ENCODE data around the gene KAT6B.
A peak's percentile ranks its signal among the peaks of the same experiment; 100 is the strongest.
"Not testable (repeated sequence)": the region's sequence is repeated elsewhere in the genome, so short reads cannot be mapped to it uniquely, and the experiment has no call there.

The KAT6B gene

GRCh38 chr10:74826142-74827044, at the start of gene KAT6B:
TSS of gene KAT6B (plus strand) at chr10:74826600. CDS start at chr10:74842858, 16,258 bp downstream.
- peak; percentile 100 for DNase-seq

DNA sequence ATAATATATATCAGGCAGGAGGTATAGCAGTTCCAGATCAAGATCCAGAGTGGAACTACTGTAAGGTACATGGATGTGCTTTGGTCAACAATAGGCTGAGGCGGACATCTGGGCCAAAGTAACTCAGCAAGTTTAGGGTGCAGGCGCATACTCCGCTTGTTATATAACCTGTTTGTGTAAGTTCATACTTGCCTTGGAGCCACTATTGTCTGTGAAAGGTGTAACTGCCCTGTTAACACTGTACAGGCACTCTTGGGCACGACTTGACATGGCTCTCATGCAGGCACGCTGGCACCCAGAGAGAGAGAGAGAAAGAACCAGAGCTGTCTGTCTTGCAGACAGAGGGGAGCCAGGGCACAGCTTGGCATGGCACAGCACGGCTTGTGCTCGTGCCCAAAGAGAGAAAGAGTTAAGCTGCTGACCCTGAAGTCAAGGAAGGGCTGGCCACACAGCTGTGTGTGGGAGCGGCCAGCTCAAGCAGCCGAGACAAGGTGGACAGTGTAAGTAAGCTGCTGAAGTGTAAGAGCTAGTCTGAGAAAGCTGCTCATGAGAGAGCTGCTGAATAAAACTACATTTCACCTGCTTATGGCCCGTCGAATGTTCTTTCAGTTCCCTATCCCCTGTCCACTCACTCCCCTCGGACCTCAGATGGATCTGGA, 47.8 kb upstream of the KAT6B start:
- DNase-seq: no peak

DNA sequence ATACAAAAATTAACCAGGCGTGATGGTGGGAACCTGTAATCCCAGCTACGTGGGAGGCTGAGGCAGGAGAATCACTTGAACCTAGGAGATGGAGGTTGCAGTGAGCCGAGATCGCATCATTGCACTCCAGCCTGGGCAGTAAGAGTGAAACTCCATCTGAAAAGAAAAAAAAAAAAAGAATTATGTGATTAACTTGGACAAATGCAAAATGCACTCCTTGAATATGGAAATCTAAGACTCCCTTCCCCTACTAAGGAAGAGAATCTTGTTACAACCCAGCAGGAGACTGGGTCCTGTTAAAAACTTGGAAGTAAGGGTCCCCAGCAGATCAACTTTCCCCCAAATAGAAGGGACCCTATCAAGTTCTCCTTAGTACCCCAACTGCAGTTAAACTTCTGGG, 44.5 kb upstream of the KAT6B start:
- DNase-seq: not testable (repeated sequence)

DNA sequence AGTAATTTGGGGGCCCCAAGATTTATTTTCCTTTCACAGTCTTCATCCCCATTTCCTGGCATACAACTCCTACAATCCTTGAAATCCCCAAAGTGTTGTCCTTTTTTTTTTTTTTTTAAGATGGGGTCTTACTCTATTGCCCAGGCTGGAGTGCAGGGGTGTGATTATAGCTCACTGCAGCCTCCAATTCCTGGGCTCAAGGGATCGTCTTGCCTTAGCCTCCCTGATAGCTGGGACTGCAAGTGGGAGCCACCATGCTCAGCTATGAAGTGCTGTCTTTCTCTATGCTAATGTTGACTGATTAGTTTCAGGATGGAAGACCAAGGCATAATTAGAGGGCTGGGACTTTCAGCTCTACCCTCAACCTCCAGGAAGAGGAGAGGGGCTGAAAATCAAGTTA, 41.9 kb upstream of the KAT6B start:
- DNase-seq: no peak

DNA sequence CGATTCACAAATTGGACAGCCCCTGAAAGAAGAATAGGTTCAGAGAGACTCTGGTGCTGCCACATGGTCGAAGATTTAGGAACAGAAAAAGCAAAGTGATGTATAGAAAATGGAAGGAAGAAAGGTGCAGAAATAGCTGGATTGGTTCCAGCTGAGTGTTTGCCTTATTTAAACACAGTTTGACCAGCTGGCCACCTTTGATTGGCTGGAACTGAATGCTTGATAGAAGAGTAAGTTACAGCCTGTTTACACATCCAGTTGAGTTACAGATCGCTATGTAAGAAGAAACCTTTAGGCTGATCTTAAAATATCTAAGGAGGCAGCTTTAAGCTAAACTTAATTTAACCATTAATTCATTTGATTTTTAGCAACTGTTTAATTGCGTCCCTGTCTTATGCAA, 40.3 kb upstream of the KAT6B start:
- no peak for DNase-seq

GRCh38 chr10:74787457-74787856, 38.9 kb upstream of the KAT6B start:
- DNase-seq: no peak

DNA sequence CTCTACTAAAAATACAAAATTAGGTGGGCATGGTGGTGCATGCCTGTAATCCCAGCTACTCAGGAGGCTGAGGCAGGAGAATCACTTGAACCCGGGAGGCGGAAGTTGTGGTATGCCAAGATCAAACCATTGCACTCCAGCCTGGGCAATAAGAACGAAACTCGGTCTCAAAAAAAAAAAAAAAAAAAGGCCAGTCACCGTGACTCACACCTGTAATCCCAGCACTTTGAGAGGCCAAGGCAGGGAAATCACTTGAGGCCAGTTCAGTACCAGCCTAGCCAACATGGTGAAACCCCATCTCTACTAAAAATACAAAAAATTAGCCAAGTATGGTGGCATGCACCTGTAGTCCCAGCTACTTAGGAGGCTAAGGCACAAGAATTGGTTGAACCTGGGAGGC, 34.4 kb upstream of the KAT6B start:
- DNase-seq: not testable (repeated sequence)

GRCh38 chr10:74792726-74793125, 33.7 kb upstream of the KAT6B start:
- no peak for DNase-seq

- not testable (repeated sequence) for DNase-seq
Observed at GRCh38 chr10:74793240-74793639, 33.2 kb upstream of the KAT6B start.

- DNase-seq: no peak
Observed at GRCh38 chr10:74794531-74794930, 31.9 kb upstream of the KAT6B start.

DNA sequence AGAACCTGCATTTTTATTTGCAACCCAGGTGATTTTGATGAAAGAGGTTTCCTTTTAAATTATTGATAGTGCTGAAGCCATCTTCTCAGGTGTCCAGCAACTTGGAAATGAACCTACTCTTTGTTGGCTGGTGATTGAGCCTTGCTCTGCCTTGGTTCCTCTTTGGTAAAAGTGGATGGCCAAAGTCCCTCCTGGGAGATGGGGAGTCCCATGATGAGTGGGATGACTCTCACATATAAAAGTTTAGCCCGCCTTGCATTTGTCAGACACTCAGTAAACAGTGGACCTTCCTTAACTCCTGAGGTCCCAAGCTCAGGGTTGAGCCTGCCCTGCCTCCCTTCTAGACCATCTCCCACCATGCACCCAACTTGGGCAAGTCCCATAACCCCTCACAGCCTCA, 28.9 kb upstream of the KAT6B start:
- DNase-seq: no peak

DNA sequence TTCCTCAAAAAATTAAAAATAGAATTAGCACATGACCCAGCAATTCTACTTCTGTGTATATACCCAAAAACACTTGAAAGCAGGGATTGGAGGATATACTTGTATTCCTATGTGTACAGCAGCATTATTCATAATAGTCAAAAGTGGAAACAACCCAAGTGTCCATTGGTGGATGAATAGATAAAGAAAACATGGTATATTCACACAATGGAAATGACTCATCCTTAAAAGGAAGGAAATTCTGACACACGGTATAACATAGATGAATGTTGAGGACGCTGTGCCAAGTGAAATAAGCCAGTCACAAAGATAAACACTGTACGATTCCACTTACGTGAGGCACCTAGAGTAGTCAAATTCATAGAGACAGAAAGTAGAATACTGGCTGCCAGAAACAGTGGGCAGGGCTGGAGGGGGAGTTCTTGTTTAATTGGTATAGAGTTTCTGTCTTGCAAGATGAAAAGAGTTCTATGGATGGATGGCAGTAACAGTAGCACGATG, 26.6 kb upstream of the KAT6B start:
- peak; percentile 57 for DNase-seq

DNA sequence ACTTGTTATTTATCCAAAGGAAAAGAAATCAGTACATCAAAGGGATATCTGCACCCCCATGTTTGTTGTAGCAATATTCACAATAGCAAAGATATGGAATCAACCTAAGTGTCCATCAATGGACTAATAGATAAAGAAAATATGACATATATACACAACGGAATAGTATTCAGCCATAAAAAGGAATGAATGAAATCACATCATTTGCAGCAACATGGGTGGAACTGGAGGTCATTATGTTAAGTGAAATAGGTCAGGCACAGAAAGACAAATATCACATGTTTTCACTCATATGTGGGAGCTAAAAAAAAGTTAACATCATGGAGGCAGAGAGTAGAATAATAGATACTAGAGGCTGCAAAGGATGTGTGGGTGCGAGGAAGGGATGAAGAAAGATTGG, 25.0 kb upstream of the KAT6B start:
- no peak for DNase-seq

DNA sequence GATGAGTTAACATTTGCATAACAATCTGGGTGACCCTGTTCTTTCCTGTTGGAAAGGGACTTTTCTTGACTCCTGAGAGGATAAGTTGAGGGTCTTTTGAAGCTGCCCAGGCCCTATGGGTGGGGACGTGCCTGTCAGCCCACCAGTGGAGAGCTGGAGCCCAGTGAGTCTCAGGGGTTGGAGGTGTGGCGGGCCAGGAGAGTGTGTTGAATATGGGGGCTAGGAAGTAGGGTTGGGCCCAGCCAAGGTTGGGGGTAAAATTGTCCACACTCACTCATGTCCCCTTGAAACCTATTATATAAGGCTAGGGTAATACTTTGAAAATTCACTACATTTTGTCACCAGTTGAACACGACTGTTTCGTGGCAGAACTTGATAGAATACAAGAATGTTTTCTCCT, 17.9 kb upstream of the KAT6B start:
- DNase-seq: no peak

DNA sequence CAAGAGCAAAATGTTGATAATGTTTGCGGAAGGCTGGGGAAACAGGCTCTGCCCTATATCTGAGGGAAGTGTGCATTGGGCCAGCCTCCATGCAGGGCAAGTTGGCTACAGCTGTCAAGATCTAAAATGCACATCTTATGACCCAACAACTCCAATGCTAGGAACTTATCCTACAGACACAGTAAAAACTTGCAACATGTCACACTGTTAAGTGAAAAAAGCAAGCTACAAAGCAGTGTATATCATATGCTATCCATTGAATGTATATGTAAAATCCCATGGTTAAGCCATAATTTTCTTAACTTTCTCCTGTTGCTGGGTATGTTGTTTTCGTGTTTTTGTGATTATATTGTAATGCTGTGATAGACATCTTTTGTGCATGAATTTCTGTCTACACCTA, 16.3 kb upstream of the KAT6B start:
- no peak for DNase-seq

- no peak for DNase-seq
Observed at GRCh38 chr10:74813381-74814259, 12.8 kb upstream of the KAT6B start.

DNA sequence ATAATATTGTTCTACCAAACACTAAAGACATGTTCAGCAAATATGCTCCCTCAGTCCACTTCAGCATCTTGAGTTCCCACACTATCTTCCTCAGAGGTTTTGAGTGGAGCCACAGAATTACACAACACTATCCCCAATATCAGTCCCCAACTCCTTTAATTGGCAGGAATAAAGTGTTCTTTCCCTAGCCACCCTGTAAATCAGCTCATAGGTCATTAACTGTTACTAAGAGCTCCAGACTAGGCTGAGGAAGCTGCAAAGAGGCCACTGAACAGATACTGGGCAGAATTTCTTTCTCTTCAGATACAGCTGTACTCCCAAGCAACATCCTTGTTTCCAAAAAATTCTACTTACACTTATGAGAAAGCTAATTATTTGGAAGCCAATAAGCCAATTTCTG, 11.6 kb upstream of the KAT6B start:
- no peak for DNase-seq

DNA sequence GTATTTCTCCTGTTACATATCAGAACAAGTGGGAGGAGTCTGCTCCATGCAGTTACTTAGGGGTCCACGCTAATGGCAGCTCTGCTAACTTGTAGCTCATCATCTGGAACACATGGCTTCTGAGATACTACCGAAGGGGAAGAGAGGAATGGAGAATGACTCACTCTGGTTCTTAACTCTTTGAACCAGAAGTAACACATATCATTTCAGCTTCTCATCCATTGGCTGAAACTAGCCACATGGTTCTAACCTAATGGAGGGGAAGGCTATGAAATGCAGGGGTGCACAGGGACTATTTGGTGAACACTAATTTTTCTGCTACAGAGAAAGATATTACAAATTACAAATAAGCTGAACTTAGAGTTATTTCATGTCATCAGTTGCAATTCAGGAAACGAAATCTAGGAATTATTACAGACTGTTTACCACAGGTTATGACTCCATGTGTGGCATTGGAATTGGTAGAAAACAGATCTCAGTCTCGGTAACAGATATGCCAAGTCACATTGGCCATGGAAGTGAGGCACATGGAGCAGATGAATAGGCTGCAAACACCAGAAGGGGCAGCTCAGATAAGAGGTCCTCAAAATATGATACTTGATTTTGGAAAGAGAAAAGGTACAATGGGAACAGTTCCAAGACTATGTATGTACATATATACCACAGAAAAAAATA, 9.4 kb upstream of the KAT6B start:
- DNase-seq: no peak

DNA sequence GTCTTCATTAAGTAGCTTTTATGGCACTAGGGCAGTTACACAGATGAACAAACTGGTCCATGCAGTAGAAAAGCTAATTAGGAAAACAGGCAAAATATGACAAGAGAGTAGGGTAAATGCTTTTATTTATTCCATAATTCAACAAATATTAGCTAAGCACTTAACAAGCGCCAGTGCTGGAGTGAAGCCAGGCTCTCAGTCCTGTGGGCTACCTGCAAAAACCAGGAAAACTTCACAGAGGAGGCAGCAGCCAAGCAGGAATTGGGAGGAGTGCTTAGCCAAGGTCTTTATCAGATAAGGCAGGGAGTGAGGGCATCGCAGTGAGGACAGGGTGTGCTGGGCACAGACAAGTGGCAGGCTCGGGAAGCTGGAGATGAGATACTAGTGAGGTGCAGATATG, 4.9 kb upstream of the KAT6B start:
- DNase-seq: no peak

DNA sequence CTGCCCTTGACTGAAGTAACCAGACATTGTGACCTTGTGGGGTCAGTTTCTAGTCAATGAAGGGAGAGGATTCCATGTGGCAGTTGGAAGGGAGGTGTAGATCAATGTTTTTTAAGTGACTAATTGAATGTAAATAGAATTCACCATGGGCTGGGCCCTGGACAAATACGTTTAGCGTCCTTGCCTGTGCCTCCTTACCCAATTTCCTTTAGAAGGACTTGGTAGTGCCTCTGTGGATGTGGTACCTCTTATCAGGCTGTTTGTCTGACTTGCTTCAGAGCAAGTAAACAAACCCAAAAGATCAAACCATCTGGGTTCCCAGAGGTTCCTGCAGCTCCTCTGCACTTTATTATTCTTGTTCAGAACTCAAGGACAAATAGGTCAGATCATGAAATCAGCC, 4.3 kb upstream of the KAT6B start:
- no peak for DNase-seq

DNA sequence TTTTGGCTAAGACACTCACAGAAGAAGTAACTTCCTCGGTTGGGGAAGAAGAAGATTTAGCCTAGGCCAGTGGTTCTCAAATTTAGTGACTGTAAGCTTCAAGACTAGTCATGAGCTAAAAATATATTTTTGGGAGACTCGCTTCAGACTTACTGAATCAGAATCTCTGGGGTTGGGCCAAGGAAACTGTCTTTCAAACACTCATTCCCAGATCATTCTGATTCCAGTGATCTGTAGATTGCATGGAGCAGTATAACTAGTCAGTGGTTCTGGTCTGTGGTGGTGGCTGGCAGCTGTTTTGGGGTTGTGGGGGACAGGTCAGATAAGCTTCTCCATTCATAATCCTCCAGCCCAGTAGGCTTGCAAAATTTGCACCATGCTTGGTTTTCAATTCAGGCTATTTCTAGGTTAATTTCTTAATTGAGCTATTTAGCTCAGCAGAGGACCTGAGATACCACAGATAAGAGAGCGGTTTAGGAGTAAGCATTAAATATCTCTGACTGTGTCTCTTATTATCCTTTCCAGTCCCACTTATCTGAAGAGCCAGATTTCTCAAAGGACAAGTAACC, 3.8 kb upstream of the KAT6B start:
- no peak for DNase-seq

GRCh38 chr10:74823791-74824183, 2.6 kb upstream of the KAT6B start:
- DNase-seq: no peak

Measured in stimulated activated CD4-positive, alpha-beta T cell treated with anti-CD3 and anti-CD28 coated beads, Interleukin-1b, Interleukin-23, amount 100 ng/mL, for 48 hours (primary cell).